Breast epithelium (tissue), 3 donors: ENCODE measurements around the gene SDHD.

Experiments used
- POLR2A ChIP-seq: fragments of 450-650 bp; IDR thresholded peaks from one replicate; pipeline ENCODE4 v1.6.1; 2016; ENCODE audit warnings: antibody characterized with exemption, mild to moderate bottlenecking, moderate library complexity
- POLR2AphosphoS5 ChIP-seq, 3 donors: sonication (generic); formaldehyde crosslinking; IDR thresholded peaks; one replicate each; pipeline ENCODE4 v1.6.1; 2017; ENCODE audit warnings: antibody characterized with exemption in 3 of 3
- TF ChIP-seq, protein P1 (sequence below), 3 donors: fragments of 450-650 bp; IDR thresholded peaks; one replicate each; pipeline ENCODE4 v1.5.1; 2016 to 2017; ENCODE audit warnings: antibody characterized with exemption in 3 of 3, mild to moderate bottlenecking in 3 of 3, moderate library complexity in 3 of 3

DNA sequence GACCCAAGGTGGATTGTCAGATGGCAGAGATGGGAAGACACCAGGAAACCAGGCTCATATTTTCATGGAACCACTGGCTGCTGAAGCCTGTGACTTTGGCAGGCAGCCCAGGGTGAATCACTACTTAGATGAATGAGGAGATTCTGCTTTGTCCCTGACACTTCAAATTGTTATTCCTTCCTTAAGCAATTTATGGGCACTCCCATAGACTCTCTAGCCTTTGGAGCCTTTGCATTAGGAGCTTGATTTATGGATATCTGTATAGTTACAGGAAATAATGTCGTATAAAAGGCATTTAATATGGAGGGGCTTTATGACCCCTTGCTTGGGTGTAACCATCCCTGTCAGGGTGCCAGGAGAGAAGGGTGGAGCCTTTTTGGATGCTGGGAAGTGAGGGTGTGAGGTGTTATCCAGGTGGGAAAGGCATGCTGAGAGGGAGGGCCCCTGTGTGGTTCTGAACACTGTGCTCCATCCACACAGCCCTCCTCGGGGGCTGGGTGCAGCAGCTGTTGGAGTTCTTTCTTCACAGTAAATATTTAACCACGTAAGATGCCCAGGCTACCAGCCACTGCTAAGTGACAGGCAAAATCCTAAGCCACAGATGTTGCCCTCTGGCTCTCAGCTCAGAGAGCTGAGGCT lies 41.9 kb downstream of the SDHD start:
- TF ChIP-seq, protein P1, sequence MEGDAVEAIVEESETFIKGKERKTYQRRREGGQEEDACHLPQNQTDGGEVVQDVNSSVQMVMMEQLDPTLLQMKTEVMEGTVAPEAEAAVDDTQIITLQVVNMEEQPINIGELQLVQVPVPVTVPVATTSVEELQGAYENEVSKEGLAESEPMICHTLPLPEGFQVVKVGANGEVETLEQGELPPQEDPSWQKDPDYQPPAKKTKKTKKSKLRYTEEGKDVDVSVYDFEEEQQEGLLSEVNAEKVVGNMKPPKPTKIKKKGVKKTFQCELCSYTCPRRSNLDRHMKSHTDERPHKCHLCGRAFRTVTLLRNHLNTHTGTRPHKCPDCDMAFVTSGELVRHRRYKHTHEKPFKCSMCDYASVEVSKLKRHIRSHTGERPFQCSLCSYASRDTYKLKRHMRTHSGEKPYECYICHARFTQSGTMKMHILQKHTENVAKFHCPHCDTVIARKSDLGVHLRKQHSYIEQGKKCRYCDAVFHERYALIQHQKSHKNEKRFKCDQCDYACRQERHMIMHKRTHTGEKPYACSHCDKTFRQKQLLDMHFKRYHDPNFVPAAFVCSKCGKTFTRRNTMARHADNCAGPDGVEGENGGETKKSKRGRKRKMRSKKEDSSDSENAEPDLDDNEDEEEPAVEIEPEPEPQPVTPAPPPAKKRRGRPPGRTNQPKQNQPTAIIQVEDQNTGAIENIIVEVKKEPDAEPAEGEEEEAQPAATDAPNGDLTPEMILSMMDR (IDR thresholded peaks at IDR 0.05), result no peak
- TF ChIP-seq POLR2A, result no peak
- no peak for TF ChIP-seq POLR2AphosphoS5 (IDR thresholded peaks at IDR 0.05)
